H9 (cell line): ENCODE data around the gene SCRN1. TPM values are rescaled to one million over a fixed set of nuclear protein-coding genes. Genes with fewer than 3 reads are reported as not detected.
A peak's percentile ranks its signal among the peaks of the same experiment; 100 is the strongest.

ENCODE experiments used
- DNase-seq: peaks from one replicate; pipeline ENCODE4 v3.0.0-alpha.2; 2017
- H2AFZ ChIP-seq: one replicate; pipeline ENCODE4 v1.6.1; 2013; ENCODE audit warnings: mild to moderate bottlenecking, low read length, control low read depth, moderate library complexity
- H2AK5ac ChIP-seq: 2 replicates; pipeline ENCODE4 v1.6.1; 2013; ENCODE audit warnings: low read length, control low read depth, mixed read lengths; ENCODE audit not compliant: insufficient read length
- H2BK120ac ChIP-seq: one replicate; pipeline ENCODE4 v1.6.1; 2013; ENCODE audit warnings: low read depth, mild to moderate bottlenecking, low read length, control low read depth, inconsistent platforms; ENCODE audit not compliant: poor library complexity, severe bottlenecking
- H2BK12ac ChIP-seq: 2 replicates; pipeline ENCODE4 v1.6.1; 2013; ENCODE audit warnings: low read length, control low read depth, mixed read lengths, low read depth; ENCODE audit not compliant: insufficient read length
- H2BK15ac ChIP-seq: 2 replicates; pipeline ENCODE4 v1.6.1; 2013; ENCODE audit warnings: low read depth, low read length, control low read depth
- H2BK20ac ChIP-seq: one replicate; pipeline ENCODE4 v1.6.1; 2013; ENCODE audit warnings: low read depth, mild to moderate bottlenecking, low read length, control low read depth, inconsistent platforms; ENCODE audit not compliant: poor library complexity, severe bottlenecking
- H2BK5ac ChIP-seq: 2 replicates; pipeline ENCODE4 v1.6.1; 2013; ENCODE audit warnings: low read length, control low read depth, mixed read lengths; ENCODE audit not compliant: insufficient read length
- H3K14ac ChIP-seq: 2 replicates; pipeline ENCODE4 v1.6.1; 2013; ENCODE audit warnings: low read length, control low read depth; ENCODE audit not compliant: insufficient read depth
- H3K18ac ChIP-seq: 2 replicates; pipeline ENCODE4 v1.6.1; 2013; ENCODE audit warnings: low read depth, mild to moderate bottlenecking, mixed read lengths, low read length, control low read depth; ENCODE audit not compliant: insufficient read length
- H3K23ac ChIP-seq: 2 replicates; pipeline ENCODE4 v1.6.1; 2013; ENCODE audit warnings: low read length, control low read depth, mixed read lengths, low read depth; ENCODE audit not compliant: insufficient read length
- H3K23me2 ChIP-seq: 2 replicates; pipeline ENCODE4 v1.6.1; 2013; ENCODE audit warnings: low read depth, mild to moderate bottlenecking, mixed read lengths, low read length, control low read depth; ENCODE audit not compliant: insufficient read length, poor library complexity, severe bottlenecking
- H3K27ac ChIP-seq: 2 replicates; pipeline ENCODE4 v1.5.1; 2013; ENCODE audit warnings: low read length, control low read depth, mixed read lengths, low read depth; ENCODE audit not compliant: insufficient read length
- H3K27me3 ChIP-seq: 2 replicates; pipeline ENCODE4 v1.6.1; 2013; ENCODE audit warnings: low read length, control low read depth, inconsistent platforms; ENCODE audit not compliant: insufficient read depth
- H3K4ac ChIP-seq: 2 replicates; pipeline ENCODE4 v1.6.1; 2013; ENCODE audit warnings: low read depth, mild to moderate bottlenecking, control low read depth, inconsistent platforms, low read length, moderate library complexity
- H3K4me1 ChIP-seq: 2 replicates; pipeline ENCODE4 v1.6.1; 2013; ENCODE audit warnings: low read length, control low read depth, inconsistent platforms; ENCODE audit not compliant: insufficient read depth
- H3K4me2 ChIP-seq: 2 replicates; pipeline ENCODE4 v1.6.1; 2013; ENCODE audit warnings: low read length, control low read depth, mixed read lengths; ENCODE audit not compliant: insufficient read length, insufficient read depth
- H3K56ac ChIP-seq: 2 replicates; pipeline ENCODE4 v1.6.1; 2013; ENCODE audit warnings: low read depth, mild to moderate bottlenecking, mixed read lengths, low read length, control low read depth; ENCODE audit not compliant: insufficient read length
- H3K79me1 ChIP-seq: 2 replicates; pipeline ENCODE4 v1.6.1; 2013; ENCODE audit warnings: low read depth, mild to moderate bottlenecking, moderate library complexity, low read length, control low read depth, inconsistent platforms; ENCODE audit not compliant: insufficient read depth, poor library complexity, severe bottlenecking
- H3K79me2 ChIP-seq: 2 replicates; pipeline ENCODE4 v1.6.1; 2013; ENCODE audit warnings: low read length, control low read depth, inconsistent platforms; ENCODE audit not compliant: insufficient read depth
- H3K9ac ChIP-seq: 2 replicates; pipeline ENCODE4 v1.6.1; 2013; ENCODE audit warnings: low read length, control low read depth, mixed read lengths; ENCODE audit not compliant: insufficient read length; ENCODE audit errors: extremely low read depth
- H3K9me3 ChIP-seq: one replicate; pipeline ENCODE4 v1.6.1; 2013; ENCODE audit warnings: low read depth, low read length, inconsistent platforms; ENCODE audit not compliant: control insufficient read depth
- H3T11ph ChIP-seq: one replicate; pipeline ENCODE4 v1.6.1; 2013; ENCODE audit warnings: mild to moderate bottlenecking, low read length, control low read depth, inconsistent platforms
- H4K20me1 ChIP-seq: one replicate; pipeline ENCODE4 v1.6.1; 2013; ENCODE audit not compliant: control insufficient read depth, insufficient read length, insufficient read depth
- H4K5ac ChIP-seq: 2 replicates; pipeline ENCODE4 v1.6.1; 2013; ENCODE audit warnings: low read depth, mild to moderate bottlenecking, mixed read lengths, low read length, control low read depth; ENCODE audit not compliant: insufficient read length
- H4K8ac ChIP-seq: replicated peaks from 2 replicates; pipeline ENCODE4 v1.6.1; 2013; ENCODE audit warnings: low read length, control low read depth, mixed read lengths, low read depth; ENCODE audit not compliant: insufficient read length
- H4K91ac ChIP-seq: 2 replicates; pipeline ENCODE4 v1.6.1; 2013; ENCODE audit warnings: low read depth, mild to moderate bottlenecking, moderate library complexity, mixed read lengths, low read length, control low read depth; ENCODE audit not compliant: insufficient read length
- H3K27ac Mint-ChIP-seq, 3 experiments: 2 replicates in 2 of 3; 3 replicates in 1 of 3; pipeline ENCODE4 v1.8.0; 2020 to 2021; ENCODE audit warnings: mixed read lengths in 3 of 3, mild to moderate bottlenecking in 1 of 3, moderate library complexity in 1 of 3
- H3K27me3 Mint-ChIP-seq: 2 replicates; pipeline ENCODE4 v1.8.0; 2021; ENCODE audit warnings: low read depth, mild to moderate bottlenecking, moderate library complexity, mixed read lengths
- H3K36me3 Mint-ChIP-seq, 3 experiments: 2 replicates in 2 of 3; 3 replicates in 1 of 3; pipeline ENCODE4 v1.8.0; 2020 to 2021; ENCODE audit warnings: low read depth in 3 of 3, mixed read lengths in 3 of 3; ENCODE audit not compliant: insufficient read depth in 1 of 3
- H3K4me1 Mint-ChIP-seq, 2 experiments: 2 replicates each; pipeline ENCODE4 v1.8.0; 2020; ENCODE audit warnings: mixed read lengths in 2 of 2
- H3K4me3 Mint-ChIP-seq, 2 experiments: 2 replicates in 1 of 2; 3 replicates in 1 of 2; pipeline ENCODE4 v1.8.0; 2020 to 2021; ENCODE audit warnings: mild to moderate bottlenecking in 2 of 2, mixed read lengths in 2 of 2, moderate library complexity in 1 of 2
- H3K9me3 Mint-ChIP-seq, 2 experiments: 2 replicates in 1 of 2; 3 replicates in 1 of 2; pipeline ENCODE4 v1.8.0; 2020; ENCODE audit warnings: mild to moderate bottlenecking in 2 of 2, mixed read lengths in 2 of 2, moderate library complexity in 1 of 2
- WGBS: extraction: QIAGEN DNeasy Blood & Tissue Kit; methylation state at CpG from one replicate; pipeline ENCODE4 v1.1.7; 2013; ENCODE audit warnings: missing lambda C conversion rate, low lambda C conversion rate, mixed read lengths; ENCODE audit not compliant: insufficient read length; ENCODE audit errors: extremely low coverage; 5-methylcytosine and 5-hydroxymethylcytosine counted together
- total RNA-seq: library from RNA; stranded (reverse); gene quantifications from 2 replicates; pipeline ENCODE4 v1.2.1, GENCODE V29; 2021
- TF ChIP-seq, protein P1 (sequence below): fragments of 200-600 bp; sonication (generic); conservative IDR thresholded peaks from 3 replicates; pipeline ENCODE4 v1.8.0; 2021; ENCODE audit warnings: antibody characterized with exemption, mild to moderate bottlenecking

Gene SCRN1
- total RNA-seq, 1 experiment from 2014 or later: 101 TPM

DNA sequence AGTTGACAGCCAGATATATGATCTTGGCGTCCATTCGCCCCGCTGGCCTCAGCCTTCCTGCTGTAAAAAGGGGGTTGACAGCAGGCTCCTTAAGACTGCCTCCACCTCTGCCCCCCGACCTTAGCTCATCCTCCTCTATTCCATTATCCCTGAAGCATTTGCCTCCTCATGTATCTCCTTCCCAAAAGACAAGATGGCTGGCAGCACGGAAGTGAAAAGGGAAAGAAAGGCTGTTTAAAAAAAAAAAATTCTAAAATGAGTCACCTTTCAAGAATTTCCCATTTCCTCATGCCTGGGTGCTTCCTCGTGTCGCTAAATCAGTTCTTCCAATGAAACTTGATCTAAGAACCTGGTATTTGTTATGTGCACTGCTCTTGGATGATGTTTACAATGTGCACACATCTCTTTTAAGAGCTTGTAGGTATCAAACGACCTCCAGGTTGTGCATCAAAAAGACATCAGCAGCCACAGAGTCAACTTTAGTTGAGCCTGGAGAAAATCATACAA, 1.7 kb downstream of the SCRN1 start:
- Histone ChIP-seq H3K27ac (no peak overlapping the region), H3K14ac (no peak overlapping the region; the same call in 1 of the 2 replicates), H3K4me1 (peaks cover 5% of the 10 kb centered on the region; the same call in 1 of the 2 replicates), H2AFZ (no peak overlapping the region), H3K23ac (no peak overlapping the region), H3K4me2 (peak overlapping the region; percentile 59), H3K27me3 (no peaks in the 10 kb centered on the region), H3K23me2 (peaks cover 8% of the 10 kb centered on the region), H3K9ac (peak overlapping the region; percentile 23), H2BK120ac (no peak overlapping the region), H2AK5ac (no peak overlapping the region), H2BK5ac (no peak overlapping the region), H2BK15ac (no peak overlapping the region), H2BK12ac (peak overlapping the region; percentile 2), H3K18ac (no peak overlapping the region), H4K5ac (no peak overlapping the region), H4K91ac (no peak overlapping the region), H4K8ac (no peak overlapping the region), H3T11ph (no peak overlapping the region), H3K9me3 (no peaks in the 10 kb centered on the region), H4K20me1 (no peaks in the 10 kb centered on the region), H3K79me2 (peaks cover 16% of the 10 kb centered on the region; the same call in 1 of the 2 replicates), H2BK20ac (no peak overlapping the region), H3K56ac (no peak overlapping the region), H3K79me1 (peaks cover 3% of the 10 kb centered on the region), H3K4ac (no peak overlapping the region)
- Mint-ChIP-seq H3K36me3 (peaks cover 0 to 19% (median 0%) of the 10 kb centered on the region in 3 experiments), H3K27ac (peak overlapping the region in 2 of 3 experiments; percentile 32 to 98; a peak in 3 of 7 replicates), H3K4me3 (peak overlapping the region; percentile 91), H3K27me3 (peaks cover 5% of the 10 kb centered on the region; the same call in 1 of the 2 replicates), H3K4me1 (peaks cover 16 to 17% of the 10 kb centered on the region in 2 experiments), H3K9me3 (peaks cover 5% of the 10 kb centered on the region in 2 experiments; a peak in 4 of 5 replicates)
- WGBS: no CpG with 5 or more reads among the region's 8 CpGs
- DNase-seq: no peak
- TF ChIP-seq, protein P1, sequence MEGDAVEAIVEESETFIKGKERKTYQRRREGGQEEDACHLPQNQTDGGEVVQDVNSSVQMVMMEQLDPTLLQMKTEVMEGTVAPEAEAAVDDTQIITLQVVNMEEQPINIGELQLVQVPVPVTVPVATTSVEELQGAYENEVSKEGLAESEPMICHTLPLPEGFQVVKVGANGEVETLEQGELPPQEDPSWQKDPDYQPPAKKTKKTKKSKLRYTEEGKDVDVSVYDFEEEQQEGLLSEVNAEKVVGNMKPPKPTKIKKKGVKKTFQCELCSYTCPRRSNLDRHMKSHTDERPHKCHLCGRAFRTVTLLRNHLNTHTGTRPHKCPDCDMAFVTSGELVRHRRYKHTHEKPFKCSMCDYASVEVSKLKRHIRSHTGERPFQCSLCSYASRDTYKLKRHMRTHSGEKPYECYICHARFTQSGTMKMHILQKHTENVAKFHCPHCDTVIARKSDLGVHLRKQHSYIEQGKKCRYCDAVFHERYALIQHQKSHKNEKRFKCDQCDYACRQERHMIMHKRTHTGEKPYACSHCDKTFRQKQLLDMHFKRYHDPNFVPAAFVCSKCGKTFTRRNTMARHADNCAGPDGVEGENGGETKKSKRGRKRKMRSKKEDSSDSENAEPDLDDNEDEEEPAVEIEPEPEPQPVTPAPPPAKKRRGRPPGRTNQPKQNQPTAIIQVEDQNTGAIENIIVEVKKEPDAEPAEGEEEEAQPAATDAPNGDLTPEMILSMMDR: no peak
